GM18870 (cell line): ENCODE results near the gene RRP15.
"Not testable (repeated sequence)": the region's sequence is repeated elsewhere in the genome, so short reads cannot be mapped to it uniquely, and the experiment has no call there.

Experiments used
- ATAC-seq: cut with Tn5 transposase; IDR thresholded peaks from one replicate; pipeline ENCODE4 v1.9.1; 2021; ENCODE audit warnings: moderate library complexity; ENCODE audit not compliant: unreplicated experiment

Gene RRP15

GRCh38 chr1:218296162-218296561, 11.1 kb downstream of the RRP15 start:
- no peak for ATAC-seq

GRCh38 chr1:218297461-218297860, 12.4 kb downstream of the RRP15 start:
- no peak for ATAC-seq

- ATAC-seq = no peak
These were observed 12.8 kb downstream of the RRP15 start for GRCh38 chr1:218297867-218298266.

GRCh38 chr1:218298398-218298797, 13.3 kb downstream of the RRP15 start:
- no peak for ATAC-seq

- no peak for ATAC-seq
These were observed 14.3 kb downstream of the RRP15 start for GRCh38 chr1:218299416-218299815.

- no peak for ATAC-seq
These were observed 16.1 kb downstream of the RRP15 start for GRCh38 chr1:218301217-218301616.

GRCh38 chr1:218302155-218302554, 17.1 kb downstream of the RRP15 start:
- no peak for ATAC-seq

GRCh38 chr1:218303176-218303879, 18.2 kb downstream of the RRP15 start:
- no peak for ATAC-seq

GRCh38 chr1:218304281-218305039, 19.4 kb downstream of the RRP15 start:
- ATAC-seq = no peak

GRCh38 chr1:218305472-218306064, 20.5 kb downstream of the RRP15 start:
- no peak for ATAC-seq

GRCh38 chr1:218312509-218312908, 27.4 kb downstream of the RRP15 start:
- no peak for ATAC-seq

- no peak for ATAC-seq
These were observed 29.2 kb downstream of the RRP15 start for GRCh38 chr1:218314316-218314715.

- no peak for ATAC-seq
These were observed 30.5 kb downstream of the RRP15 start for GRCh38 chr1:218315638-218316037.

GRCh38 chr1:218317061-218317460, 32.0 kb downstream of the RRP15 start:
- no peak for ATAC-seq

GRCh38 chr1:218320182-218320581, 35.1 kb downstream of the RRP15 start:
- ATAC-seq = not testable (repeated sequence)

- ATAC-seq = no peak
These were observed 37.7 kb downstream of the RRP15 start for GRCh38 chr1:218322762-218323161.

GRCh38 chr1:218323568-218324225, 38.6 kb downstream of the RRP15 start:
- ATAC-seq = no peak

- no peak for ATAC-seq
These were observed 39.1 kb downstream of the RRP15 start for GRCh38 chr1:218324226-218324580.

- ATAC-seq = no peak
These were observed 43.7 kb downstream of the RRP15 start for GRCh38 chr1:218328769-218329168.

- peak; percentile 81 for ATAC-seq
These were observed 45.0 kb downstream of the RRP15 start for GRCh38 chr1:218330043-218330623.

- ATAC-seq = no peak
These were observed 47.3 kb downstream of the RRP15 start for GRCh38 chr1:218332416-218332815.
